HPDE6-E6E7 (cell line): ENCODE measurements around the gene SRRM3.
"Not testable (repeated sequence)": the region's sequence is repeated elsewhere in the genome, so short reads cannot be mapped to it uniquely, and the experiment has no call there.

Experiments used
- DNase-seq: peaks from one replicate; pipeline ENCODE4 v3.0.0; 2011; ENCODE audit warnings: missing footprints; ENCODE audit errors: extremely low spot score

SRRM3 gene

GRCh38 chr7:76291351-76292212 lies 89.9 kb downstream of the SRRM3 start:
- peak; percentile 88 for DNase-seq

GRCh38 chr7:76292213-76292573 lies 90.5 kb downstream of the SRRM3 start:
- no peak for DNase-seq

GRCh38 chr7:76292911-76293310 lies 91.2 kb downstream of the SRRM3 start:
- not testable (repeated sequence) for DNase-seq

GRCh38 chr7:76293407-76293901 lies 91.8 kb downstream of the SRRM3 start:
- DNase-seq = no peak

GRCh38 chr7:76294344-76295024 lies 92.8 kb downstream of the SRRM3 start:
- peak; percentile 78 for DNase-seq

GRCh38 chr7:76296743-76297740 lies 95.3 kb downstream of the SRRM3 start:
- DNase-seq = peak; percentile 72

- no peak for DNase-seq
Measured at GRCh38 chr7:76300166-76300731, 98.6 kb downstream of the SRRM3 start.

GRCh38 chr7:76301000-76301399 lies 99.3 kb downstream of the SRRM3 start:
- no peak for DNase-seq

GRCh38 chr7:76302347-76303201 lies 100.9 kb downstream of the SRRM3 start, which contains the start of gene HSPB1:
HSPB1 (plus strand) TSS chr7:76302673; CDS start chr7:76302713, 40 bp downstream.
- DNase-seq = no peak

- DNase-seq = peak; percentile 55
Measured at GRCh38 chr7:76303202-76304147, 101.8 kb downstream of the SRRM3 start.

GRCh38 chr7:76304888-76305375 lies 103.2 kb downstream of the SRRM3 start:
- peak; percentile 56 for DNase-seq

- not testable (repeated sequence) for DNase-seq
Measured at GRCh38 chr7:76308874-76309273, 107.2 kb downstream of the SRRM3 start.

- not testable (repeated sequence) for DNase-seq
Measured at GRCh38 chr7:76309341-76310101, 107.8 kb downstream of the SRRM3 start.

GRCh38 chr7:76310102-76310957 lies 108.6 kb downstream of the SRRM3 start:
- no peak for DNase-seq

GRCh38 chr7:76311838-76312237 lies 110.1 kb downstream of the SRRM3 start:
- not testable (repeated sequence) for DNase-seq

GRCh38 chr7:76314042-76314721 lies 112.5 kb downstream of the SRRM3 start:
- peak; percentile 79 for DNase-seq
